ENCODE data around the gene RGS2.

The RGS2 gene

GRCh38 chr1:192811594-192812239 lies 2.9 kb downstream of the RGS2 start:
- ChIA-PET CTCF (interaction anchor here (0.8 to 13.1 kb wide), 4 partner anchors 206 to 221 kb away, joined by 3 to 231 read pairs (median 4); no protein-coding TSS in a partner anchor), POLR2A (no interaction called here)
- no peak for TF ChIP-seq CTCF (IDR thresholded peaks at IDR 0.05; ENCODE audit: insufficient read depth, low read length, missing control alignments)
- no peak for DNase-seq (ENCODE audit: low read depth, low spot score)
- H3K4me3 ChIP-seq (ENCODE audit: low read depth, low read length): no peak overlapping the region

GRCh38 chr1:192812420-192813209 lies 3.8 kb downstream of the RGS2 start:
- ChIA-PET CTCF (interaction anchor here (1.5 to 13.1 kb wide), 2 partner anchors 205 to 220 kb away, joined by 5 to 231 read pairs; no protein-coding TSS in a partner anchor), POLR2A (interaction anchor here (0.6 to 0.7 kb wide), 2 partner anchors 172 to 327 kb away, joined by 3 read pairs; no protein-coding TSS in a partner anchor)
- no peak overlapping the region for H3K4me3 ChIP-seq (ENCODE audit: low read depth, low read length)
- no peak for DNase-seq (ENCODE audit: low read depth, low spot score)
- no peak for TF ChIP-seq CTCF (IDR thresholded peaks at IDR 0.05; ENCODE audit: insufficient read depth, low read length, missing control alignments)

GRCh38 chr1:192814805-192815204 lies 6.0 kb downstream of the RGS2 start:
- ChIA-PET POLR2A (no interaction called here), CTCF (interaction anchor here (1.0 kb wide), 1 partner anchor 215 kb away, joined by 3 read pairs; no protein-coding TSS in a partner anchor)
- TF ChIP-seq CTCF (IDR thresholded peaks at IDR 0.05; ENCODE audit: insufficient read depth, low read length, missing control alignments): no peak
- no peak overlapping the region for H3K4me3 ChIP-seq (ENCODE audit: low read depth, low read length)
- no peak for DNase-seq (ENCODE audit: low read depth, low spot score)

- CTCF ChIA-PET: interaction anchor here (0.7 kb wide), 1 partner anchor 202 kb away, joined by 3 read pairs; no protein-coding TSS in a partner anchor
- no peak for DNase-seq (ENCODE audit: low read depth, low spot score)
- POLR2A ChIA-PET: no interaction called here
These were observed 8.4 kb downstream of the RGS2 start for GRCh38 chr1:192817246-192817645.

GRCh38 chr1:192821296-192821695 lies 12.5 kb downstream of the RGS2 start:
- TF ChIP-seq CTCF (IDR thresholded peaks at IDR 0.05; ENCODE audit: insufficient read depth, low read length, missing control alignments): no peak
- ChIA-PET CTCF (no interaction called here), POLR2A (no interaction called here)
- no peak overlapping the region for H3K4me3 ChIP-seq (ENCODE audit: low read depth, low read length)
- no peak for DNase-seq (ENCODE audit: low read depth, low spot score)

More at GRCh38 chr1:192817246-192817645, 8.4 kb downstream of the RGS2 start:
- no peak for TF ChIP-seq CTCF (IDR thresholded peaks at IDR 0.05; ENCODE audit: insufficient read depth, low read length, missing control alignments)
- H3K4me3 ChIP-seq (ENCODE audit: low read depth, low read length): no peak overlapping the region

GRCh38 chr1:192824511-192824910 lies 15.7 kb downstream of the RGS2 start:
- ChIA-PET CTCF (no interaction called here), POLR2A (no interaction called here)
- no peak for DNase-seq (ENCODE audit: low read depth, low spot score)
- H3K4me3 ChIP-seq (ENCODE audit: low read depth, low read length): no peak overlapping the region
- TF ChIP-seq CTCF (IDR thresholded peaks at IDR 0.05; ENCODE audit: insufficient read depth, low read length, missing control alignments): no peak
